Osteoblast (primary cell): ENCODE results near the gene WWOX. TPM values are rescaled to one million over a fixed set of nuclear protein-coding genes. Genes with fewer than 3 reads are reported as not detected.

Source experiments
- DNase-seq: peaks from one replicate; pipeline ENCODE4 v3.0.0; 2011; ENCODE audit warnings: low spot score, mixed read lengths; ENCODE audit not compliant: insufficient read length; ENCODE audit errors: missing footprints
- H2AFZ ChIP-seq: 2 replicates; pipeline ENCODE4 v1.6.0; 2011; ENCODE audit warnings: mild to moderate bottlenecking, low read length
- H3K27ac ChIP-seq: 2 replicates; pipeline ENCODE4 v1.5.1; 2011; ENCODE audit warnings: mild to moderate bottlenecking, low read depth, low read length, moderate library complexity
- H3K27me3 ChIP-seq: 2 replicates; pipeline ENCODE4 v1.6.0; 2012; ENCODE audit warnings: mild to moderate bottlenecking, control low read depth, inconsistent platforms, low read length, moderate library complexity; ENCODE audit not compliant: insufficient read depth
- H3K36me3 ChIP-seq: 2 replicates; pipeline ENCODE4 v1.5.1; 2011; ENCODE audit warnings: mild to moderate bottlenecking, low read length, control low read depth, moderate library complexity; ENCODE audit not compliant: insufficient read depth
- H3K4me1 ChIP-seq: 2 replicates; pipeline ENCODE4 v1.5.1; 2011; ENCODE audit warnings: mild to moderate bottlenecking, low read length, control low read depth, moderate library complexity; ENCODE audit not compliant: insufficient read depth
- H3K4me2 ChIP-seq: 2 replicates; pipeline ENCODE4 v1.6.0; 2011; ENCODE audit warnings: mild to moderate bottlenecking, low read length; ENCODE audit not compliant: insufficient read depth
- H3K4me3 ChIP-seq: fragments of 200-600 bp; sonication (generic); 3 replicates; pipeline ENCODE4 v1.5.1; 2012; ENCODE audit warnings: mild to moderate bottlenecking, low read length, inconsistent platforms; ENCODE audit not compliant: insufficient read depth
- H3K79me2 ChIP-seq: 2 replicates; pipeline ENCODE4 v1.6.0; 2012; ENCODE audit warnings: mild to moderate bottlenecking, low read length, control low read depth, inconsistent platforms; ENCODE audit not compliant: insufficient read depth
- H3K9me3 ChIP-seq: 2 replicates; pipeline ENCODE4 v1.5.1; 2011; ENCODE audit warnings: low read depth, low read length, control low read depth
- H4K20me1 ChIP-seq: 2 replicates; pipeline ENCODE4 v1.6.0; 2012; ENCODE audit warnings: mild to moderate bottlenecking, low read length, control low read depth; ENCODE audit not compliant: insufficient read depth
- total RNA-seq: library from RNA; depleted of rRNA; stranded (reverse); fragments of >200 nt; gene quantifications from 2 replicates; pipeline ENCODE4 v1.2.3, GENCODE V29; 2012
- TF ChIP-seq, protein P1 (sequence below): IDR thresholded peaks from 2 replicates; pipeline ENCODE4 v1.5.1; 2011; ENCODE audit warnings: mild to moderate bottlenecking, low read depth, low read length, moderate library complexity; ENCODE audit errors: extremely low read depth

WWOX gene
- total RNA-seq, 1 donor, result 23.9 TPM

DNA sequence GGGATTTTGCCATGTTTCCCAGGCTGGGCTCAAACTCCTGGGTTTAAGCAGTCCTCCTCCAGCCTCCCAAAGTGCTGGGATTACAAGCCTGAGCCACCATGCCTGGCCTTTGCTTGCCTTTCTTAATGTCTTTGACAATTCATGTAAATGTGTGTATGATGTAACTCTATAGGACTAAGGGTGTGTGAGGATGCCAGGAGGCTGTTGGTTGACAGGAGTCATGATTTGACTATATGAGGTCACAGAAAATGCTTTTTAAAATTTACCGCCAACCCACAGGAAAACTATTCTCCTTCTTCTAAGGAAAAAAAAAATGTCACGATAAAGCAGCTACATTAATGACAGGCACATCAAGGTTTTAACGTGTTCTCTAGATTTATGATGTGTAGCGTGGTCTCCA, 118.8 kb downstream of the WWOX start:
- Histone ChIP-seq H3K36me3 (no peaks in the 10 kb centered on the region), H2AFZ (no peak overlapping the region), H3K4me3 (no peak overlapping the region), H4K20me1 (no peaks in the 10 kb centered on the region), H3K27me3 (no peaks in the 10 kb centered on the region), H3K4me2 (no peak overlapping the region), H3K4me1 (no peaks in the 10 kb centered on the region), H3K27ac (no peak overlapping the region), H3K9me3 (no peaks in the 10 kb centered on the region), H3K79me2 (no peaks in the 10 kb centered on the region)
- DNase-seq, result no peak
- TF ChIP-seq, protein P1, sequence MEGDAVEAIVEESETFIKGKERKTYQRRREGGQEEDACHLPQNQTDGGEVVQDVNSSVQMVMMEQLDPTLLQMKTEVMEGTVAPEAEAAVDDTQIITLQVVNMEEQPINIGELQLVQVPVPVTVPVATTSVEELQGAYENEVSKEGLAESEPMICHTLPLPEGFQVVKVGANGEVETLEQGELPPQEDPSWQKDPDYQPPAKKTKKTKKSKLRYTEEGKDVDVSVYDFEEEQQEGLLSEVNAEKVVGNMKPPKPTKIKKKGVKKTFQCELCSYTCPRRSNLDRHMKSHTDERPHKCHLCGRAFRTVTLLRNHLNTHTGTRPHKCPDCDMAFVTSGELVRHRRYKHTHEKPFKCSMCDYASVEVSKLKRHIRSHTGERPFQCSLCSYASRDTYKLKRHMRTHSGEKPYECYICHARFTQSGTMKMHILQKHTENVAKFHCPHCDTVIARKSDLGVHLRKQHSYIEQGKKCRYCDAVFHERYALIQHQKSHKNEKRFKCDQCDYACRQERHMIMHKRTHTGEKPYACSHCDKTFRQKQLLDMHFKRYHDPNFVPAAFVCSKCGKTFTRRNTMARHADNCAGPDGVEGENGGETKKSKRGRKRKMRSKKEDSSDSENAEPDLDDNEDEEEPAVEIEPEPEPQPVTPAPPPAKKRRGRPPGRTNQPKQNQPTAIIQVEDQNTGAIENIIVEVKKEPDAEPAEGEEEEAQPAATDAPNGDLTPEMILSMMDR, result no peak

DNA sequence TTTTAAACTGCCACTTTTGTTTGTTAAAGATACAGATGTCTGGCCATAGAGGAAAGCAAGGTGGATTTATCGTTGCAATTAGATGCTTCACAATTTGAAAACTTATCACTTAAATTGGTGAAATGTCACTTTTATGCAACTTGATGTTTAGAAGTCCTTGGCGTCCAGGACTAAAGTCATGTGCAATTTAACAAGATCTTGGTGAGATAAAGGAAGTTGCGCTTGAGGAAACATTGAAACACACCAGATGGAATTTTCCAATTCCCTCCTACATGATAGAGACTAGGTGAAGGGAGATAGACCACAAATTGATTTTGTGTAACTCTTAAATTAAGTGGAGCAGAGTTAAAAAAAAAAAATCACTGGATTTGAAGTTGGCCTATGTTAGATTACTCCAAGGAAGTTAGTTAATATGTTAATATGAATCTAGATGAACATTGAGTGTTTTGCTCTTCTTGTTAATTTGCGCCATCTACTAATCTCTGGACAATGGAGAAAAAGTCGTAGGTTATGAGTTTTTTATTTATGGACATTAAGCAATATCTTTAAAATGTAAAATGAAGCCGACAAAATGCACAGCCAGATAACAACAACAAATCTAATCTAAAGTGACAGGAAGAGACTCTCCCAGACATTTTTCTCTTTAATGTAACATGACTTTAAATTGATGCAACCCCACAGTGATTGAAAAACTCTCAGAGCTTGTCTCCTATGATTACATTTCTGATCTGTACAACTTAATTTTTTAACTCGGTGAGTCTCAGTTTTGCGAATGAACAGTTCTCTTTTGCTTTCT, 119.6 kb downstream of the WWOX start:
- Histone ChIP-seq H3K27ac (no peak overlapping the region), H3K4me2 (no peak overlapping the region), H3K27me3 (no peaks in the 10 kb centered on the region), H3K79me2 (no peaks in the 10 kb centered on the region), H3K4me3 (no peak overlapping the region), H2AFZ (no peak overlapping the region), H3K9me3 (no peaks in the 10 kb centered on the region), H3K4me1 (no peaks in the 10 kb centered on the region), H3K36me3 (no peaks in the 10 kb centered on the region), H4K20me1 (no peaks in the 10 kb centered on the region)
- TF ChIP-seq, protein P1, result no peak
- no peak for DNase-seq

DNA sequence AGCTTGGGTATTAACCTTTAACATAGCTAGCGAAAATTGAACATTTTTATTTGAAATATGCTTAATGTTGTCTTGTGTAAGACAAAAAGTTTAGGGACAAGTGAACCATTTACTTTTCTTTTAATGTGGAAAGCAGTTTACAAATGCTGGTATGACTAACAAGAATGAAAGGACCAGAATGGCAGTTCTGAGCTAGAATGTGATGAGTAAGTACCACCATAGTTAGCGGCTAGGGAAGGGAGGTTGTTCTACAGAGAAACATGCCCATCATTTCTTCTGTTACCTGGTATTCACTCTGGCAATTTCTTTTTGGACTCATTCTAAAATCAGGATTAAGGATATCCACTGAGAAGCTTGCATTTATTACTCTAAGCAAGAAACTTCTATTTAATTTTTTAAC, 121.1 kb downstream of the WWOX start:
- Histone ChIP-seq H3K79me2 (no peaks in the 10 kb centered on the region), H3K27me3 (no peaks in the 10 kb centered on the region), H3K27ac (no peak overlapping the region), H4K20me1 (no peaks in the 10 kb centered on the region), H3K36me3 (no peaks in the 10 kb centered on the region), H2AFZ (no peak overlapping the region), H3K4me2 (no peak overlapping the region), H3K4me1 (no peaks in the 10 kb centered on the region), H3K4me3 (no peak overlapping the region), H3K9me3 (no peaks in the 10 kb centered on the region)
- DNase-seq, result no peak
- TF ChIP-seq, protein P1, result no peak

DNA sequence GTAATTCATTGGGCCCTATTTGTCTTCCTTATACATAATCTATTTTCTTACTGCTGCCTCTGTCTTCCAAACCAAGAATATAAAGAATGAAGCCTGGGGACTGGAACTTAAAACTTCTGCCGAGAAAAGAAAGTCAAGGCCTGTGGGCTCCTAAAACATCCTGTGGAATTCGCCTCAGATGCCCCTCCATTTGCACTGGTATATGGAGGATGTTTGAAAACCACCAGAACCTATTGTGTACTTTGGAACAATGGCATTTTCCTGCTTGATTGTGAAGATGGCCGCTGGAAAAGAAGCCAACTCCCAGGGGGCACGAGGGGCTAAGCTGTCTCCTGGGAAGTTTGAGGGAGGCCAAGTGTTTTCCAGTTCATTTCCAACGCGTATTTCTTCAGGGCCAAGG, 122.4 kb downstream of the WWOX start:
- H3K4me2 ChIP-seq, result no peak overlapping the region
- no peak overlapping the region for H3K27ac ChIP-seq
- no peaks in the 10 kb centered on the region for H3K79me2 ChIP-seq
- H3K4me1 ChIP-seq, result no peaks in the 10 kb centered on the region
- H3K27me3 ChIP-seq, result no peaks in the 10 kb centered on the region
- DNase-seq, result no peak
- no peaks in the 10 kb centered on the region for H3K9me3 ChIP-seq
- H2AFZ ChIP-seq, result no peak overlapping the region
- H3K36me3 ChIP-seq, result no peaks in the 10 kb centered on the region
- TF ChIP-seq, protein P1, result no peak
- H4K20me1 ChIP-seq, result no peaks in the 10 kb centered on the region
- H3K4me3 ChIP-seq, result no peak overlapping the region
